ENCODE data around the gene ARNT2. TPM values are rescaled to one million over a fixed set of nuclear protein-coding genes. Genes with fewer than 3 reads are reported as not detected.

The ARNT2 gene
- total and polyA plus RNA-seq, 3 donors from 2014 or later = 34.3 to 58.7 (median 50.2) TPM

- Histone ChIP-seq H3K27ac (peak overlapping the region; percentile 12 to 60), H3K4me3 (no peak overlapping the region), H3K4me1 (peaks cover 12% of the 10 kb centered on the region), H3K9me3 (no peaks in the 10 kb centered on the region), H3K27me3 (no peaks in the 10 kb centered on the region), H3K36me3 (ENCODE audit: low read depth, missing control alignments) (no peaks in the 10 kb centered on the region)
- 53 to 55% methylated on average over 7 of the region's 7 CpGs for WGBS, 2 donors
- DNase-seq = peak; percentile 42
- intact Hi-C loops (cut with DNase I; ENCODE audit: low total_unique reads) = no loop called here
- TF ChIP-seq POLR2A (IDR thresholded peaks at IDR 0.05) (no peak), CTCF (IDR thresholded peaks at IDR 0.05) (no peak)
Observed at GRCh38 chr15:80489030-80489594, 84.9 kb downstream of the ARNT2 start.

GRCh38 chr15:80490431-80490990 is 86.3 kb downstream of the ARNT2 start:
- no peak for TF ChIP-seq CTCF (IDR thresholded peaks at IDR 0.05)
- TF ChIP-seq POLR2A (IDR thresholded peaks at IDR 0.05) = no peak
- no peaks in the 10 kb centered on the region for H3K27me3 ChIP-seq
- intact Hi-C loops (cut with DNase I; ENCODE audit: low total_unique reads) = no loop called here
- H3K4me1 ChIP-seq = peaks cover 9% of the 10 kb centered on the region
- no peaks in the 10 kb centered on the region for H3K9me3 ChIP-seq
- 86 to 97% methylated on average over 6 to 9 of the region's 9 CpGs for WGBS, 2 donors
- no peak overlapping the region for H3K4me3 ChIP-seq
- H3K36me3 ChIP-seq (ENCODE audit: low read depth, missing control alignments) = no peaks in the 10 kb centered on the region
- peak overlapping the region in 1 of 2 donors; percentile 12 for H3K27ac ChIP-seq
- no peak for DNase-seq

- 86 to 88% methylated on average over 7 of the region's 7 CpGs for WGBS, 2 donors
- Histone ChIP-seq H3K27me3 (no peaks in the 10 kb centered on the region), H3K27ac (no peak overlapping the region), H3K9me3 (no peaks in the 10 kb centered on the region), H3K4me1 (peaks cover 9% of the 10 kb centered on the region), H3K4me3 (no peak overlapping the region), H3K36me3 (ENCODE audit: low read depth, missing control alignments) (no peaks in the 10 kb centered on the region)
- TF ChIP-seq POLR2A (IDR thresholded peaks at IDR 0.05) (no peak), CTCF (IDR thresholded peaks at IDR 0.05) (no peak)
- intact Hi-C loops (cut with DNase I; ENCODE audit: low total_unique reads) = no loop called here
- DNase-seq = no peak
Observed at GRCh38 chr15:80491163-80491847, 87.1 kb downstream of the ARNT2 start.

GRCh38 chr15:80492409-80492808 is 88.2 kb downstream of the ARNT2 start:
- Histone ChIP-seq H3K27ac (no peak overlapping the region), H3K36me3 (ENCODE audit: low read depth, missing control alignments) (no peaks in the 10 kb centered on the region), H3K9me3 (no peaks in the 10 kb centered on the region), H3K4me1 (peaks cover 9% of the 10 kb centered on the region), H3K27me3 (no peaks in the 10 kb centered on the region), H3K4me3 (no peak overlapping the region)
- intact Hi-C loops (cut with DNase I; ENCODE audit: low total_unique reads) = no loop called here
- DNase-seq = no peak
- 95 to 96% methylated on average over 2 of the region's 2 CpGs for WGBS, 2 donors
- TF ChIP-seq POLR2A (IDR thresholded peaks at IDR 0.05) (no peak), CTCF (IDR thresholded peaks at IDR 0.05) (no peak)

All from testis (tissue), 3 donors.